WTC11 (cell line): Measurements from ENCODE around the gene SYNPO2.

Experiments used
- FOXJ3 ChIP-seq: sonication (generic); formaldehyde crosslinking; IDR thresholded peaks from 2 replicates; pipeline ENCODE4 v1.9.0; 2021; ENCODE audit warnings: missing genetic modification reagents, mild to moderate bottlenecking, borderline replicate concordance
- TF ChIP-seq, protein P1 (sequence below): fragments of 200-600 bp; IDR thresholded peaks from 2 replicates; pipeline ENCODE4 v1.8.0; 2022; ENCODE audit warnings: antibody characterized with exemption
- TF ChIP-seq, protein P2 (sequence below): fragments of 250-450 bp; sonication (Bioruptor Pico); IDR thresholded peaks from 2 replicates; pipeline ENCODE4 v1.9.0; 2021; ENCODE audit warnings: mild to moderate bottlenecking, borderline replicate concordance

- TF ChIP-seq, protein P1, sequence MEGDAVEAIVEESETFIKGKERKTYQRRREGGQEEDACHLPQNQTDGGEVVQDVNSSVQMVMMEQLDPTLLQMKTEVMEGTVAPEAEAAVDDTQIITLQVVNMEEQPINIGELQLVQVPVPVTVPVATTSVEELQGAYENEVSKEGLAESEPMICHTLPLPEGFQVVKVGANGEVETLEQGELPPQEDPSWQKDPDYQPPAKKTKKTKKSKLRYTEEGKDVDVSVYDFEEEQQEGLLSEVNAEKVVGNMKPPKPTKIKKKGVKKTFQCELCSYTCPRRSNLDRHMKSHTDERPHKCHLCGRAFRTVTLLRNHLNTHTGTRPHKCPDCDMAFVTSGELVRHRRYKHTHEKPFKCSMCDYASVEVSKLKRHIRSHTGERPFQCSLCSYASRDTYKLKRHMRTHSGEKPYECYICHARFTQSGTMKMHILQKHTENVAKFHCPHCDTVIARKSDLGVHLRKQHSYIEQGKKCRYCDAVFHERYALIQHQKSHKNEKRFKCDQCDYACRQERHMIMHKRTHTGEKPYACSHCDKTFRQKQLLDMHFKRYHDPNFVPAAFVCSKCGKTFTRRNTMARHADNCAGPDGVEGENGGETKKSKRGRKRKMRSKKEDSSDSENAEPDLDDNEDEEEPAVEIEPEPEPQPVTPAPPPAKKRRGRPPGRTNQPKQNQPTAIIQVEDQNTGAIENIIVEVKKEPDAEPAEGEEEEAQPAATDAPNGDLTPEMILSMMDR, result no peak
- TF ChIP-seq, protein P2, sequence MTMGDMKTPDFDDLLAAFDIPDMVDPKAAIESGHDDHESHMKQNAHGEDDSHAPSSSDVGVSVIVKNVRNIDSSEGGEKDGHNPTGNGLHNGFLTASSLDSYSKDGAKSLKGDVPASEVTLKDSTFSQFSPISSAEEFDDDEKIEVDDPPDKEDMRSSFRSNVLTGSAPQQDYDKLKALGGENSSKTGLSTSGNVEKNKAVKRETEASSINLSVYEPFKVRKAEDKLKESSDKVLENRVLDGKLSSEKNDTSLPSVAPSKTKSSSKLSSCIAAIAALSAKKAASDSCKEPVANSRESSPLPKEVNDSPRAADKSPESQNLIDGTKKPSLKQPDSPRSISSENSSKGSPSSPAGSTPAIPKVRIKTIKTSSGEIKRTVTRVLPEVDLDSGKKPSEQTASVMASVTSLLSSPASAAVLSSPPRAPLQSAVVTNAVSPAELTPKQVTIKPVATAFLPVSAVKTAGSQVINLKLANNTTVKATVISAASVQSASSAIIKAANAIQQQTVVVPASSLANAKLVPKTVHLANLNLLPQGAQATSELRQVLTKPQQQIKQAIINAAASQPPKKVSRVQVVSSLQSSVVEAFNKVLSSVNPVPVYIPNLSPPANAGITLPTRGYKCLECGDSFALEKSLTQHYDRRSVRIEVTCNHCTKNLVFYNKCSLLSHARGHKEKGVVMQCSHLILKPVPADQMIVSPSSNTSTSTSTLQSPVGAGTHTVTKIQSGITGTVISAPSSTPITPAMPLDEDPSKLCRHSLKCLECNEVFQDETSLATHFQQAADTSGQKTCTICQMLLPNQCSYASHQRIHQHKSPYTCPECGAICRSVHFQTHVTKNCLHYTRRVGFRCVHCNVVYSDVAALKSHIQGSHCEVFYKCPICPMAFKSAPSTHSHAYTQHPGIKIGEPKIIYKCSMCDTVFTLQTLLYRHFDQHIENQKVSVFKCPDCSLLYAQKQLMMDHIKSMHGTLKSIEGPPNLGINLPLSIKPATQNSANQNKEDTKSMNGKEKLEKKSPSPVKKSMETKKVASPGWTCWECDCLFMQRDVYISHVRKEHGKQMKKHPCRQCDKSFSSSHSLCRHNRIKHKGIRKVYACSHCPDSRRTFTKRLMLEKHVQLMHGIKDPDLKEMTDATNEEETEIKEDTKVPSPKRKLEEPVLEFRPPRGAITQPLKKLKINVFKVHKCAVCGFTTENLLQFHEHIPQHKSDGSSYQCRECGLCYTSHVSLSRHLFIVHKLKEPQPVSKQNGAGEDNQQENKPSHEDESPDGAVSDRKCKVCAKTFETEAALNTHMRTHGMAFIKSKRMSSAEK, result no peak
- no peak for TF ChIP-seq FOXJ3 (CRISPR knock-in tag)
Measured at GRCh38 chr4:119050527-119051090, 162.0 kb downstream of the SYNPO2 start.
